Endometrial microvascular endothelial cells (primary cell): ENCODE measurements around the gene ZNF407. TPM values are rescaled to one million over a fixed set of nuclear protein-coding genes. Genes with fewer than 3 reads are reported as not detected.
"Not testable (repeated sequence)": the region's sequence is repeated elsewhere in the genome, so short reads cannot be mapped to it uniquely, and the experiment has no call there.

Source experiments
- in situ Hi-C: cut with HindIII; loops from 2 replicates; pipeline ENCODE4 v1.10.0; 2017; ENCODE audit warnings: low sequenced_read_pairs, low pct_unique_long_range_greater_than_20kb; ENCODE audit errors: inconsistent ontology term
- total RNA-seq: library from RNA; depleted of rRNA; stranded (reverse); fragments of >200 nt; gene quantifications from one replicate; pipeline ENCODE4 v1.2.3, GENCODE V29; 2015; ENCODE audit errors: inconsistent ontology term

Gene ZNF407
- total RNA-seq, 1 donor from 2014 or later, result 8.7 TPM

- in situ Hi-C loops, result no loop called here
Observed at GRCh38 chr18:74961596-74961995, 363.9 kb downstream of the ZNF407 start.

- in situ Hi-C loops, result no loop called here
Observed at GRCh38 chr18:74963820-74964446, 366.3 kb downstream of the ZNF407 start.

- in situ Hi-C loops, result no loop called here
Observed at GRCh38 chr18:74965682-74966081, 368.0 kb downstream of the ZNF407 start.

- in situ Hi-C loops, result no loop called here
Observed at GRCh38 chr18:74967438-74967837, 369.8 kb downstream of the ZNF407 start.

GRCh38 chr18:74967979-74968378 lies 370.3 kb downstream of the ZNF407 start:
- in situ Hi-C loops, result no loop called here

- in situ Hi-C loops, result not testable (repeated sequence)
Observed at GRCh38 chr18:74971358-74971757, 373.7 kb downstream of the ZNF407 start.

GRCh38 chr18:74971776-74972175 lies 374.1 kb downstream of the ZNF407 start:
- in situ Hi-C loops, result not testable (repeated sequence)

- in situ Hi-C loops, result no loop called here
Observed at GRCh38 chr18:74972354-74972753, 374.7 kb downstream of the ZNF407 start.

- in situ Hi-C loops, result no loop called here
Observed at GRCh38 chr18:74975001-74975400, 377.3 kb downstream of the ZNF407 start.

- in situ Hi-C loops, result no loop called here
Observed at GRCh38 chr18:74976331-74976909, 378.8 kb downstream of the ZNF407 start.

- in situ Hi-C loops, result no loop called here
Observed at GRCh38 chr18:74977041-74977440, 379.4 kb downstream of the ZNF407 start.

- in situ Hi-C loops, result no loop called here
Observed at GRCh38 chr18:74980669-74981068, 383.0 kb downstream of the ZNF407 start.

- in situ Hi-C loops, result no loop called here
Observed at GRCh38 chr18:74981476-74981875, 383.8 kb downstream of the ZNF407 start.

- in situ Hi-C loops, result no loop called here
Observed at GRCh38 chr18:74982946-74983635, 385.4 kb downstream of the ZNF407 start.

GRCh38 chr18:74989134-74989533 lies 391.5 kb downstream of the ZNF407 start:
- in situ Hi-C loops, result no loop called here

- in situ Hi-C loops, result no loop called here
Observed at GRCh38 chr18:74990563-74991081, 393.0 kb downstream of the ZNF407 start.

- in situ Hi-C loops, result no loop called here
Observed at GRCh38 chr18:74994502-74995418, 397.1 kb downstream of the ZNF407 start.

- in situ Hi-C loops, result no loop called here
Observed at GRCh38 chr18:74995419-74995736, 397.7 kb downstream of the ZNF407 start.

GRCh38 chr18:74996055-74996454 lies 398.4 kb downstream of the ZNF407 start:
- in situ Hi-C loops, result no loop called here
